Measurements from ENCODE around the gene OR11A1. TPM values are rescaled to one million over a fixed set of nuclear protein-coding genes. Genes with fewer than 3 reads are reported as not detected.

Gene OR11A1
- total and polyA plus RNA-seq, 2 experiments from 2014 or later = not detected

- Mint-ChIP-seq H3K9me3 (no peaks in the 10 kb centered on the region), H3K27me3 (ENCODE audit: insufficient read depth, low read depth, poor library complexity) (peaks cover 2% of the 10 kb centered on the region), H3K4me1 (peaks cover 16% of the 10 kb centered on the region; the same call in 2 of the 3 replicates), H3K36me3 (ENCODE audit: low read depth) (no peaks in the 10 kb centered on the region), H3K27ac (no peak overlapping the region; the same call in 1 of the 2 replicates), H3K4me3 (no peak overlapping the region)
- peaks cover 3% of the 10 kb centered on the region; the same call in 1 of the 2 replicates for H3K4me1 ChIP-seq (ENCODE audit: insufficient read depth)
- H4K20me1 ChIP-seq (replicated peaks; ENCODE audit: insufficient read depth) = no peaks in the 10 kb centered on the region
- no peaks in the 10 kb centered on the region for H3K9me2 ChIP-seq (ENCODE audit: insufficient read depth)
- no peaks in the 10 kb centered on the region for H3F3A ChIP-seq (replicated peaks; ENCODE audit: low read depth)
- no peak overlapping the region for H3K4me2 ChIP-seq
- no peak overlapping the region for H2AFZ ChIP-seq
- H3K27me3 ChIP-seq (ENCODE audit: insufficient read depth) = no peaks in the 10 kb centered on the region
- DNase-seq (ENCODE audit: low spot score) (peak; percentile 62), ATAC-seq (peak; percentile 61)
- H3K4me3 ChIP-seq = no peak overlapping the region
- H3K79me2 ChIP-seq (replicated peaks; ENCODE audit: insufficient read depth) = no peaks in the 10 kb centered on the region
- H3K27ac ChIP-seq (ENCODE audit: low read depth) = no peak overlapping the region
- H3K36me3 ChIP-seq (ENCODE audit: insufficient read depth) = no peaks in the 10 kb centered on the region
- TF ChIP-seq ZNF331 (CRISPR knock-in tag; IDR thresholded peaks at IDR 0.05; ENCODE audit: low read depth) (no peak), NANOG (IDR thresholded peaks at IDR 0.05; ENCODE audit: borderline replicate concordance) (no peak), POLR2AphosphoS5 (IDR thresholded peaks at IDR 0.05; ENCODE audit: low read depth) (no peak), CTCF (conservative IDR thresholded peaks at IDR 0.05; ENCODE audit: low read depth in 2 of 2) (no peak), STAT1 (IDR thresholded peaks at IDR 0.05; ENCODE audit: unreplicated experiment) (no peak), ETS1 (IDR thresholded peaks at IDR 0.05) (no peak), EZH2 (IDR thresholded peaks at IDR 0.05; ENCODE audit: low read depth, unreplicated experiment) (no peak), EZH2phosphoT487 (IDR thresholded peaks at IDR 0.05; ENCODE audit: unreplicated experiment) (no peak), ZNF462 (CRISPR knock-in tag; IDR thresholded peaks at IDR 0.05) (peak; percentile 96)
Measured at GRCh38 chr6:29424168-29424567, 32.7 kb downstream of the OR11A1 start.

Data from GM23338 (cell line).